B cell (primary cell): ENCODE measurements around the gene PIK3C2G.

Source experiments
- EZH2 ChIP-seq: IDR thresholded peaks from 2 replicates; pipeline ENCODE4 v1.6.1; 2012; ENCODE audit warnings: borderline replicate concordance, low read depth, mild to moderate bottlenecking, moderate library complexity, low read length; ENCODE audit not compliant: insufficient read depth, poor library complexity, severe bottlenecking
- TF ChIP-seq, protein P1 (sequence below): fragments of 200-600 bp; IDR thresholded peaks from one replicate; pipeline ENCODE4 v1.8.0; 2022; ENCODE audit warnings: antibody characterized with exemption, mild to moderate bottlenecking

DNA sequence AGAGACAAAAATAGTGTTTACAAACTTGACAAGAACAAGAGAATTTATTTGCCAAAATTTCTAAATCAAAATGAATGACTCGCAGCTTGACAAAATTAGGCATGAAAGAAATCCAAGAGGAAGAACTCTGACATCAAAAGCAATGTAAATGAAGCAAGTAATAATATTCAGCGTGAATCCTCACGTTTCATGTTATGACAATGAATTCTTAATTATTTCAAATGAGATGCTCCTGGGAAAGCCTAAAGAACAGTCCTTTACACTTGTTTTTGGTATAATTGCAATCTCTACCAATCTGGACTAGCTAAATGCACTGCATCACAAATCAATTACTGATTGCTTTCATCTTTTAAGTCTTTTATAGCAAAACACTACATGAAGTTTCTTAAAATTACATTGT lies 29.1 kb downstream of the PIK3C2G start:
- TF ChIP-seq EZH2 = no peak
- TF ChIP-seq, protein P1, sequence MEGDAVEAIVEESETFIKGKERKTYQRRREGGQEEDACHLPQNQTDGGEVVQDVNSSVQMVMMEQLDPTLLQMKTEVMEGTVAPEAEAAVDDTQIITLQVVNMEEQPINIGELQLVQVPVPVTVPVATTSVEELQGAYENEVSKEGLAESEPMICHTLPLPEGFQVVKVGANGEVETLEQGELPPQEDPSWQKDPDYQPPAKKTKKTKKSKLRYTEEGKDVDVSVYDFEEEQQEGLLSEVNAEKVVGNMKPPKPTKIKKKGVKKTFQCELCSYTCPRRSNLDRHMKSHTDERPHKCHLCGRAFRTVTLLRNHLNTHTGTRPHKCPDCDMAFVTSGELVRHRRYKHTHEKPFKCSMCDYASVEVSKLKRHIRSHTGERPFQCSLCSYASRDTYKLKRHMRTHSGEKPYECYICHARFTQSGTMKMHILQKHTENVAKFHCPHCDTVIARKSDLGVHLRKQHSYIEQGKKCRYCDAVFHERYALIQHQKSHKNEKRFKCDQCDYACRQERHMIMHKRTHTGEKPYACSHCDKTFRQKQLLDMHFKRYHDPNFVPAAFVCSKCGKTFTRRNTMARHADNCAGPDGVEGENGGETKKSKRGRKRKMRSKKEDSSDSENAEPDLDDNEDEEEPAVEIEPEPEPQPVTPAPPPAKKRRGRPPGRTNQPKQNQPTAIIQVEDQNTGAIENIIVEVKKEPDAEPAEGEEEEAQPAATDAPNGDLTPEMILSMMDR = no peak
